HFF-Myc (cell line): ENCODE data around the gene MEAK7.
A peak's percentile ranks its signal among the peaks of the same experiment; 100 is the strongest.

Experiments
- DNase-seq: peaks from one replicate; pipeline ENCODE4 v3.0.0-alpha.2; 2011; ENCODE audit warnings: low read depth; ENCODE audit errors: extremely low read depth
- H3K4me3 ChIP-seq: replicated peaks from 2 replicates; pipeline ENCODE4 v1.5.1; 2011; ENCODE audit warnings: low read depth, mild to moderate bottlenecking, control low read depth, low read length
- CTCF ChIP-seq: IDR thresholded peaks from 2 replicates; pipeline ENCODE4 v1.5.1; 2012; ENCODE audit warnings: mild to moderate bottlenecking, low read depth, low read length, control low read depth; ENCODE audit errors: missing control alignments

MEAK7 gene

GRCh38 chr16:84511831-84512230 lies 7.4 kb upstream of the MEAK7 start:
- no peak for DNase-seq
- no peak overlapping the region for H3K4me3 ChIP-seq
- no peak for TF ChIP-seq CTCF

- TF ChIP-seq CTCF: peak; percentile 94
- DNase-seq: peak; percentile 65
- H3K4me3 ChIP-seq: no peak overlapping the region
These were observed 6.8 kb upstream of the MEAK7 start for GRCh38 chr16:84511180-84511800.

GRCh38 chr16:84509032-84509950 lies 4.8 kb upstream of the MEAK7 start:
- TF ChIP-seq CTCF: no peak

GRCh38 chr16:84508502-84508901 lies 4.0 kb upstream of the MEAK7 start:
- no peak overlapping the region for H3K4me3 ChIP-seq
- no peak for DNase-seq
- no peak for TF ChIP-seq CTCF

More at GRCh38 chr16:84509032-84509950, 4.8 kb upstream of the MEAK7 start:
- no peak overlapping the region for H3K4me3 ChIP-seq
- no peak for DNase-seq

GRCh38 chr16:84507011-84507982 lies 2.8 kb upstream of the MEAK7 start:
- H3K4me3 ChIP-seq: no peak overlapping the region
- DNase-seq: no peak
- TF ChIP-seq CTCF: no peak
